MCF 10A (cell line): ENCODE measurements around the gene DNMT1. TPM values are rescaled to one million over a fixed set of nuclear protein-coding genes. Genes with fewer than 3 reads are reported as not detected.
"Not testable (repeated sequence)": the region's sequence is repeated elsewhere in the genome, so short reads cannot be mapped to it uniquely, and the experiment has no call there.

ENCODE experiments used
- BruUV-seq: library from RNA; stranded (reverse); fragments of 400-500 nt; replicated peaks from 2 replicates; lab custom pipeline; 2021; lab: Mats Ljungman, UMichigan
- CTCF ChIA-PET: fragments of 300-600 bp; sonication (Branson Sonifier 250); formaldehyde crosslinking; extraction: SDS; loops from one replicate; lab custom pipeline; 2021; ENCODE audit warnings: antibody characterized with exemption, inconsistent platforms; lab: Yijun Ruan, JAX
- POLR2A ChIA-PET: fragments of 300-600, 350-650 bp; sonication (Branson Sonifier 250); formaldehyde crosslinking; extraction: SDS; loops from one replicate; lab custom pipeline; 2020; ENCODE audit warnings: antibody characterized with exemption, inconsistent platforms; lab: Yijun Ruan, JAX
- DNase-seq: peaks from one replicate; pipeline ENCODE4 v3.0.0-alpha.2; 2018; ENCODE audit not compliant: unreplicated experiment
- H3K27ac Mint-ChIP-seq: one replicate; pipeline ENCODE4 v1.8.0; 2022; ENCODE audit warnings: mild to moderate bottlenecking, low read depth, mixed read lengths; ENCODE audit not compliant: unreplicated experiment
- H3K27me3 Mint-ChIP-seq: one replicate; pipeline ENCODE4 v1.8.0; 2022; ENCODE audit warnings: mixed read lengths; ENCODE audit not compliant: insufficient read depth, unreplicated experiment
- H3K36me3 Mint-ChIP-seq: one replicate; pipeline ENCODE4 v1.8.0; 2022; ENCODE audit warnings: mild to moderate bottlenecking, moderate library complexity, mixed read lengths; ENCODE audit not compliant: insufficient read depth, unreplicated experiment
- H3K4me1 Mint-ChIP-seq: one replicate; pipeline ENCODE4 v1.8.0; 2022; ENCODE audit warnings: mixed read lengths; ENCODE audit not compliant: insufficient read depth, unreplicated experiment
- H3K4me3 Mint-ChIP-seq: one replicate; pipeline ENCODE4 v1.8.0; 2022; ENCODE audit warnings: mild to moderate bottlenecking, moderate library complexity, mixed read lengths; ENCODE audit not compliant: unreplicated experiment
- H3K9me3 Mint-ChIP-seq: one replicate; pipeline ENCODE4 v1.8.0; 2022; ENCODE audit warnings: mixed read lengths; ENCODE audit not compliant: unreplicated experiment
- intact Hi-C: fragments of 100-400 bp; cut with micrococcal nuclease; formaldehyde crosslinking; loops from 2 replicates; pipeline ENCODE4 v1.14.1; 2022
- total RNA-seq: library from RNA; stranded (reverse); gene quantifications from 2 replicates; pipeline ENCODE4 v1.2.3, GENCODE V29; 2022
- TF ChIP-seq, protein P1 (sequence below): fragments of 200-600 bp; IDR thresholded peaks from one replicate; pipeline ENCODE4 v1.8.0; 2022; ENCODE audit warnings: antibody characterized with exemption, mild to moderate bottlenecking; ENCODE audit not compliant: unreplicated experiment

DNMT1 gene
- total RNA-seq, 1 experiment from 2014 or later: 76.4 TPM

- TF ChIP-seq, protein P1, sequence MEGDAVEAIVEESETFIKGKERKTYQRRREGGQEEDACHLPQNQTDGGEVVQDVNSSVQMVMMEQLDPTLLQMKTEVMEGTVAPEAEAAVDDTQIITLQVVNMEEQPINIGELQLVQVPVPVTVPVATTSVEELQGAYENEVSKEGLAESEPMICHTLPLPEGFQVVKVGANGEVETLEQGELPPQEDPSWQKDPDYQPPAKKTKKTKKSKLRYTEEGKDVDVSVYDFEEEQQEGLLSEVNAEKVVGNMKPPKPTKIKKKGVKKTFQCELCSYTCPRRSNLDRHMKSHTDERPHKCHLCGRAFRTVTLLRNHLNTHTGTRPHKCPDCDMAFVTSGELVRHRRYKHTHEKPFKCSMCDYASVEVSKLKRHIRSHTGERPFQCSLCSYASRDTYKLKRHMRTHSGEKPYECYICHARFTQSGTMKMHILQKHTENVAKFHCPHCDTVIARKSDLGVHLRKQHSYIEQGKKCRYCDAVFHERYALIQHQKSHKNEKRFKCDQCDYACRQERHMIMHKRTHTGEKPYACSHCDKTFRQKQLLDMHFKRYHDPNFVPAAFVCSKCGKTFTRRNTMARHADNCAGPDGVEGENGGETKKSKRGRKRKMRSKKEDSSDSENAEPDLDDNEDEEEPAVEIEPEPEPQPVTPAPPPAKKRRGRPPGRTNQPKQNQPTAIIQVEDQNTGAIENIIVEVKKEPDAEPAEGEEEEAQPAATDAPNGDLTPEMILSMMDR: no peak
- intact Hi-C loops: no loop called here
- peak; percentile 63 for DNase-seq
- POLR2A ChIA-PET: interaction anchor here (0.5 to 1.3 kb wide), 3 partner anchors 12 to 167 kb away, joined by 3 to 7 read pairs (median 4); partner anchors contain the start of gene DNMT1
- H3K27ac Mint-ChIP-seq: no peak overlapping the region
- no TSS peak for BruUV-seq
- no peaks in the 10 kb centered on the region for H3K9me3 Mint-ChIP-seq
- H3K4me1 Mint-ChIP-seq: peaks cover 6% of the 10 kb centered on the region
- H3K27me3 Mint-ChIP-seq: peaks cover 3% of the 10 kb centered on the region
- no peak overlapping the region for H3K4me3 Mint-ChIP-seq
- CTCF ChIA-PET: interaction anchor here (0.5 to 1.4 kb wide), 5 partner anchors 44 to 374 kb away, joined by 3 to 6 read pairs (median 4); no protein-coding TSS in a partner anchor
- H3K36me3 Mint-ChIP-seq: no peaks in the 10 kb centered on the region
Measured at GRCh38 chr19:10206226-10206885, 11.6 kb upstream of the DNMT1 start.

DNA sequence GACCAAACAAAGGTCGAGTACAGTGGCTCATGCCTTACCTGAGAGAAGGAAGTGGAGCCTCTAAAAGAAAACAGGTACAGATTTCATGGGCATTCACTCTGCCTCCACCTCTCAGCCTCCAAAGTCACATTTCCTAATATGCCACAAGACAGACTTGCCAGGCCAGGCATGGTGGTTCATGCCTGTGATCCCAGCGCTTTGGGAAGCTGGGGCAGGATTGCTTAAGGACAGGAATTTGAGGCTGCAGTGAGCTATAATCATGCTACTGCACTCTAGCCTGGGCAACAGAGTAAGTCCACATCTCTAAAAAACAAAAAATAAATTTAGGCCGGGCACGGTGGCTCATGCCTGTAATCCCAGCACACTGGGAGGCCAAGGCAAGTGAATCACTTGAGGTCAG lies 10.9 kb upstream of the DNMT1 start:
- intact Hi-C loops: no loop called here
- BruUV-seq: no TSS peak
- no peak overlapping the region for H3K4me3 Mint-ChIP-seq
- no peak overlapping the region for H3K27ac Mint-ChIP-seq
- peaks cover 6% of the 10 kb centered on the region for H3K4me1 Mint-ChIP-seq
- H3K36me3 Mint-ChIP-seq: no peaks in the 10 kb centered on the region
- H3K27me3 Mint-ChIP-seq: no peaks in the 10 kb centered on the region
- CTCF ChIA-PET: interaction anchor here (0.6 to 1.4 kb wide), 3 partner anchors 44 to 84 kb away, joined by 3 to 6 read pairs (median 4); no protein-coding TSS in a partner anchor
- TF ChIP-seq, protein P1: no peak
- POLR2A ChIA-PET: interaction anchor here (1.3 kb wide), 1 partner anchor 11 kb away, joined by 7 read pairs; the partner anchor contains the start of gene DNMT1
- DNase-seq: no peak
- H3K9me3 Mint-ChIP-seq: no peaks in the 10 kb centered on the region

DNA sequence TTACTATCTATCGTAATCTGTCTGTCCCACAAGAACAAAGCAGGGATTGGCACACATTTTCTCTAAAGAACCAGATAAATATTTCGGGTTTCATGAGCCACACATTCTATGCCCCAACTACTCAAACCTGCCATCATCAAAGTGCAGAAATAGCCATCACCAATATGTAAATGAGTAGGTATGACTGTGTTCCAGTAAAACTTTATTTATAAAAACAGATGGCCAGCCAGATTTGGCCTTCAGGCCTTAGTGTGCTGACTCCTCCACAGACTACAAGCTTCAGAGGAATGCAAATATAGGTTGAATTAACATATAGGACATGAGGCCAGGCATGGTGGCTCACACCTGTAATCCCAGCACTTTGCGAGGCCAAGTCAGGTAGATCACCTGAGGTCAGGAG lies 8.9 kb upstream of the DNMT1 start:
- DNase-seq: no peak
- ChIA-PET CTCF (interaction anchor here (0.5 kb wide), 1 partner anchor 203 kb away, joined by 3 read pairs; no protein-coding TSS in a partner anchor), POLR2A (no interaction called here)
- TF ChIP-seq, protein P1: no peak
- intact Hi-C loops: no loop called here
- Mint-ChIP-seq H3K27ac (no peak overlapping the region), H3K27me3 (no peaks in the 10 kb centered on the region), H3K36me3 (no peaks in the 10 kb centered on the region), H3K4me3 (no peak overlapping the region), H3K9me3 (no peaks in the 10 kb centered on the region), H3K4me1 (peaks cover 6% of the 10 kb centered on the region)
- no TSS peak for BruUV-seq

DNA sequence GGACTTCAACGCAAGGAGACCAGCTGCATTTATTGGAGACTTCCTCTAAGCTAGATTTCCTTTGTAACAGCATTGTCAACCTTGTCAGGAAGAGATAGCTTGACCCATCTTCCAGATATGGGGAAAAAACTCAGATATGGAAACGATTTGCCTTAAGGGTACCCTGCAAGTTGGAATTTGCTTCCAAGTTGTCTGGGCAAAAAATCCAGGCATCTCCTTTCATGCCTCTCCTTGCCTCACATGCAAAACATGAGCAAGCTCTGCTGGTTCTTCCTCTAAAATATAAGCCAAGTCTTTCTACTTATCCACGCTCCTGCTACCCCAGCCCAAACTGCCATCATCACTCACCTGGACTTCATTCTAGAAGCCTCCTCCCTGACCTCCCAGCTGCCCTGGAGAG lies 6.4 kb upstream of the DNMT1 start:
- BruUV-seq: no TSS peak
- TF ChIP-seq, protein P1: no peak
- Mint-ChIP-seq H3K27ac (no peak overlapping the region), H3K27me3 (no peaks in the 10 kb centered on the region), H3K4me1 (peaks cover 6% of the 10 kb centered on the region), H3K4me3 (no peak overlapping the region), H3K9me3 (no peaks in the 10 kb centered on the region), H3K36me3 (no peaks in the 10 kb centered on the region)
- intact Hi-C loops: no loop called here
- POLR2A ChIA-PET: interaction anchor here (0.9 kb wide), 1 partner anchor 97 kb away, joined by 3 read pairs; no protein-coding TSS in a partner anchor
- DNase-seq: no peak
- CTCF ChIA-PET: interaction anchor here (0.6 to 1.5 kb wide), 3 partner anchors 10 to 188 kb away, joined by 3 to 4 read pairs (median 4); no protein-coding TSS in a partner anchor

DNA sequence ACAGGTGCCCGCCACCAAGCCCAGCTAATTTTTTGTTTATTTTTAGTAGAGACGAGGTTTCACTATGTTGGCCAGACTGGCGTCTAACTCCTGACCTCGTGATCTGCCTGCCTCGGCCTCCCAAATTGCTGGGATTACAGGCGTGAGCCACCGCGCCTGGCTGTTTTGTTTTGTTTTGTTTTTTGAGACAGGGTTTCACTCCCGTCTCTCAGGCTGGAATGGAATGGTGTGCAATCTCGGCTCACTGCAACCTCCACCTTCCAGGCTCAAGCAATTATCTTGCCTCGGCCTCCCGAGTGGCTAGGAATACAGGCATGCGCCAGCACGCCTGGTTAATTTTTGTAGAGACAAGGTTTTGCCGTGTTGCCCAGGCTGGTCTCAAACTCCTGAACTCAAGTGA lies 5.3 kb upstream of the DNMT1 start:
- H3K27ac Mint-ChIP-seq, H3K36me3 Mint-ChIP-seq, BruUV-seq, H3K9me3 Mint-ChIP-seq, CTCF ChIA-PET, H3K4me1 Mint-ChIP-seq, H3K4me3 Mint-ChIP-seq, intact Hi-C loops, POLR2A ChIA-PET, DNase-seq, H3K27me3 Mint-ChIP-seq: not testable (repeated sequence)

GRCh38 chr19:10198889-10199644 lies 4.3 kb upstream of the DNMT1 start:
- BruUV-seq, H3K36me3 Mint-ChIP-seq, H3K9me3 Mint-ChIP-seq, H3K4me1 Mint-ChIP-seq, CTCF ChIA-PET, DNase-seq, intact Hi-C loops, POLR2A ChIA-PET, H3K27me3 Mint-ChIP-seq, H3K27ac Mint-ChIP-seq, H3K4me3 Mint-ChIP-seq: not testable (repeated sequence)
